ENCODE results near the gene NPRL2.
"Not testable (repeated sequence)": the region's sequence is repeated elsewhere in the genome, so short reads cannot be mapped to it uniquely, and the experiment has no call there.

Gene NPRL2

DNA sequence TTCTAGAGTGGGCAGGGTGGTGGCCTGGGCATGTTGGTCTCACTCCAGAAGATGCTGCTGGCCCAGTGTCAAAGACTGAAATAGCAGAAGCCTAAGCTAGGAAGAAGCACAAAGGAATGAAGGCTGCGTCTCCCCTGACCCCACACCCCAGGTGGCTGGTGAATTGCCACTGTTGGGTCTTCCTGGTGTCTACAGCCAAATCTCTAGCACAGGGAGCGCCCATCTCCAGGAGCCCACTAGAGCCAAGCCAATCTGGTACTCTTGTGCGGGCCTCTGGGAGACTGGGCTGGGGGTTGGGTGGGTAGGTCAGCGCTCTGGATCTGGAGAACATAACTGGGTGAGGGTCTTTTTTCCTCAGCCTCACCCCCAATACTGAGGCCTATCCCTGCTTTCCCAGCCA is 23.4 kb downstream of the NPRL2 start:
- no peak for DNase-seq (ENCODE audit: low spot score)

GRCh38 chr3:50326182-50326541 is 24.4 kb downstream of the NPRL2 start:
- no peak for DNase-seq (ENCODE audit: low spot score)

DNA sequence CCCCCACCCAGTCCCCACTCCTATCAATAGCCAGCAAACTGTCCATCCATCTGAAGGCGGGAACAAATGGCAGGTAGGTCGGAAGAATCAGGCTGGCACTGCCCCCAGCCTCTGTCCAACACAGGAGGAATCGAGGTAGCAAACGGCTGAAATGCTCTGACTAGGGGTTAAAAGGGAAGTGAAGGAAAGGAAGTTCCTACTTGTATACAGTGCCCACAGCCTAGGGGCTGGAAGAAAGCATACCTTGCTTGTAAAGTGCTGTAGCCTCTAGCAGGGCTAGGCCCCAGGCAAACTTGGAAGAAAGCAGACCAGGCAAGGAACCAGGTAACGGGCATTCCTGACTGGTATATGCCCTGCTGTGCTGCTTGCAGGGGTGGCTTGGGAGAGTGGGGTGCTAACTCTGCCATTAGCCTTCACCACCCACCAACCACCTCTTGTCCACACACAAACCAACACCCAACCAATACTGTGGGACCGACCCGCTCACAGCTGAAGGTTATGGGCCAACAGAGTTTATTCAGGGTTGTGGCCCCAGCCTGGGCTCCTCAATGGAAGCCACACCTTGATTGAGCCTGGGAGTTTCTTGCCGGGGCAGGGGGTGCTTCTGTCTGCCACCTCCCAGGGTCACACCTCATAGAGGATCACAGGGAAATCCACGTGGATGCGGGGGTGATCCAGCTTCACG is 24.9 kb downstream of the NPRL2 start:
- no peak for DNase-seq (ENCODE audit: low spot score)

DNA sequence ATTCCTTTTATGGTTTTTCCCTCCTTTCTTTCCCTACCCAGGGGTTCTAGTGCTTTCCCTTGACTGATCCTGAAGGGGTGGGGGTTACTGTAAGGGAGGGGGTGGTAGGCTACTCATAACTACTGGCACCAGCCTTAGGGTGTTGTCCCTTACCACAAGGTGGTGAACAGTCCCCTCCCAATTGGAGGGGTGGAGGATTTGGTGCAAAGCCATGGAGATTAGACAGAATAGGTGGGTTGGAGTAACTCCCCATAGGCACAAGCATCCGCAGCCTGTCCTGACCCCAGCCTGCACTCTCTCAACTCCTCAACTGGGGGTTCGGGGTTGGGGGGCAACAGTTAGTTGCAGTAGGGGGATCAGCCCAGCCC is 25.5 kb downstream of the NPRL2 start:
- peak; percentile 40 for DNase-seq (ENCODE audit: low spot score)

GRCh38 chr3:50324351-50325112 is 26.0 kb downstream of the NPRL2 start:
- peak; percentile 71 for DNase-seq (ENCODE audit: low spot score)

- no peak for DNase-seq (ENCODE audit: low spot score)
Measured at GRCh38 chr3:50323614-50324199, 26.9 kb downstream of the NPRL2 start.

DNA sequence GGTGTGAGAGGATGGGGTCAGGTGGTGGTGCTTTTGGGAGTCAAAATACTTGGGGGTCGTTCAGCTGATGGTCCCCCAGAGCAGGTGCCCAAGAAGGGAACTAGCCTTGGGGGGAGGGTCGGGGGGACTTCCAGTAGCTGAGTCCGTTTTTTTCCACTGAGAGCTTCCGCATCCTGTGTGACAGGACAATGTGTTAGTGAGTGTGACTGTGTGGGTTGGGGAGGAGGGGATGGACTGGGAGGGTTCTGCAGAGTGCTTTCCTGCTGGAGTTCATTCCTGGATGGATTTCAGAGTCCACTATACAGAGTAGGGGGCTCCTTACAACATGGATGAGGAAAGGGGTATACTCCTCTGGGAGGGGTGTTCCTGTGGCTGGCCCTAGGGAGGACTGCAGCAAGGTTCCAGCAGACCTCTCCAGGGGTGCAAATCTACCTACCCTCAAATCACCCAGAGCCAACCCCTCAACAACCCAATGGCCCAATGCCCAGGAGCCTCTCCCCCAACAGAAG is 27.4 kb downstream of the NPRL2 start:
- DNase-seq (ENCODE audit: low spot score): no peak

- DNase-seq (ENCODE audit: low spot score): no peak
Measured at GRCh38 chr3:50322386-50323091, 28.0 kb downstream of the NPRL2 start, which contains the start of gene HYAL2. Gene HYAL2 (minus strand): TSS chr3:50322745. CDS start chr3:50320489, 2,256 bp downstream.

DNA sequence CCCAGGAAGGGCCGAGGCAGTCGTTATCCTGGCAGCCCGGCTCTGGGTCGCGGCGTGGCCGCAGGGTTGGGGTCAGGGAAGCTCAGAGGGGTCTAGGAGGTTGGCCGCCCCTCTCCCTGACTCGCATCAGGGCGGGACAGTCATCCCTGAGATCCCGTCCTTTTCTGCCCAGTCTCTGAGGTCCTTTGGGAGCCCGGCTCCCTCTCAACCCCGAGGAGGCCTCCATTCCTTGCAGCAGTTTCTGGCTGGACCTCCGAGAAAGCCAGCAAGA is 28.5 kb downstream of the NPRL2 start:
- DNase-seq (ENCODE audit: low spot score): no peak

- DNase-seq (ENCODE audit: low spot score): peak; percentile 87
Measured at GRCh38 chr3:50321336-50322114, 29.1 kb downstream of the NPRL2 start.

GRCh38 chr3:50320853-50321335 is 29.7 kb downstream of the NPRL2 start:
- DNase-seq (ENCODE audit: low spot score): no peak

DNA sequence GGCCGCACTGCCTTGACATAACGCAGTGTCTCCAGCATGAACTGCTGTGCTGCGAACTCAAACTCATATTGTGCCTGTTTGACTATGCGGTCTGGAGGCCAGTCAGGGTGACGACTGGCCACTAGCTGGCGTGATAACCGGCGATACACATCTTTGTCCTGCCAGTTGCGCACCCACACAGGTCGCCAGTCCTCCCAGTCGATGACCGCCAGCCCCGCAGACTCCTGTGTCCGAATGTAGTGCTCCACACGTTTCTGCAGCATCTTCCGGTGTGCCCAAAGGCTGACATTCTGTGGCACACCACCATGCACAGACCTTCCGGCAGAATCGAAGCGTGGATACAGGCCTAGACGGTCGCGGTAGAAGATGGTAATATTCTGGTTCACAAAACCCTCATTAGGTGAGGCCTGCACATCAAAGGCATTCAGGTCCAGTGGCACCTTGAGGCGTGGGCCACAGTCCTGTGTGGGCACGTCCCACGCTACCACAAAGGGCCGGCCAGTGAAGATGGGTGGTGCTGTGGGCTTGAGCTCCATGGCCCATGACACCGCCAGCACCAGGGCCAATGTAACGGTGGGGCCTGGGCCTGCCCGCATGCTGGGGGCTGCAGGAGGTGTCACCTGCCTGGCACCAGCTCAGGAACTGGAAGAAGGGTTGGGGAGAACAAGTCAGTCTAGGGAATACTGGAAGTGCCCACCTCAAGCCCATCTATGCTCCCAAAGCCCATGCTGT is 30.5 kb downstream of the NPRL2 start:
- DNase-seq (ENCODE audit: low spot score): no peak

DNA sequence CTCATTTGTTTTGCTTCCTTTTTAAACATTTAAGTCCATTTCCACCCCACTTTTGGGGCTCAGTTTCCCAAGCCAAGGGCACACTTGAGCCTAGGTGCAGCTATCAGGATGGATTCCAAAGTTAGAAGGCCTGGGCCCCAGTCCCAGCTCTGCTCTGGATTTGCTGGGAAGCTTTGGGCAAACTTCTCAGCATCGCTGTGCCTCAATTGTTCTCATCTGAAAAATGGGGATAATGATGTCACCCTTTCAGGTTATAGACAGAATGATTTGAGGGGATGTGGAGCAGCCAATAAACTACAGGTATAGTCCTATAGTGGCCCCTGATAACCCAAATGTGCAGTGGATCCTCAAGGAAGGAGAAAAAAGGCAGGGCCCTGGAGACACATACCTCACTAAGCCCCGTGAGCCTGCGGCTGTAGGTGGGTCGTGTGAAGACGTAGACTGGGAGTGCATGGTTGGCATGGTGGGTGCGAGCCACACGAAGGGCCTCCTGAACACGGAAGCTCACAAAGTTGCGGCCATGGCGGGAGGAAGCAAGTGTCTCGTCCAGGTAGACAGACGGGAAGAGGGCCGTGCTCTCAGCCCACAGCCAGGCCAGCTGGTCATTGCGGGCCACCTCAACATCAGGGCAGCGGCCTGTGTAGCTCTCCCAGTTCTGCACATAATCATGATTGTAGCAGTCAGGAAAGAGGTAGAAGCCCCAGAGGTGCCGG is 31.2 kb downstream of the NPRL2 start:
- no peak for DNase-seq (ENCODE audit: low spot score)

DNA sequence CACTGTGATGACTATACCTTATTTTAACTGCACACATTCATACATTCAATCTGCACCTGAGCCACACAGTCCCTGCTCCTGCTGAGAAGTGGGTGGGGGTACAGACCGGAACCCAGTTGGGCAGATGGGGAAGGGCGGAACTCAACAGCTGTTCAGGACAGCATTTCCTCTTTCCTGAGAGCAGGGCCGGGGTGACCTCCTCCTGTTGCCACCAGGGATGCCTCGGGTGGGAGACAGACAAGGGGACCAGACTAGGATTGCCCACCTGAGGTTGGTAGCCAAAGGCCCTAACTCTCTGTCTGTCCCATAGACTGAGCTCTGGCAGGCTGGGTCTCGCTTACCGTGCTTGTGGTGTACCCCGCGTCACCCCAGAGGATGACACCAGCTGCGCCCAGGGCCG is 32.0 kb downstream of the NPRL2 start:
- no peak for DNase-seq (ENCODE audit: low spot score)

- DNase-seq (ENCODE audit: low spot score): no peak
Measured at GRCh38 chr3:50318163-50318562, 32.4 kb downstream of the NPRL2 start.

DNA sequence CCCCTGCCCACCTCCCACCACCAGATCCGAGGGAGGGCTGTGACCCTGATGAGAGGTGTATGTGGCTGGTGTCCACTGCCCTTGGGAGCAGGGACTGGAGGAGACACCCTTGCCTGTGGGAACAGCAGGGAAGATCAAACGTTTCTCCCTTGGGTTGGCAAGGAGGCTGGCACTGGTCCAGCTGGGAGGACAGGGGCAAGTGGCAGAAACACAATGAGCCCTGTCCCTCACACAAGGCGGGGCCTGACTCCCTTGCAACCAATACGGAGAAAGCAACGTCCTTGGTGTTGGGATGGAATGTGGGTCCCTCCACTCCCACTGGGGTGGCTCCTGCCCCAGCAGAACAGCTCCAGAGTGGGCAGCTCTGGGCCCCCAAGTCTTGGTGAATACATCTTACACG is 33.3 kb downstream of the NPRL2 start:
- DNase-seq (ENCODE audit: low spot score): no peak

DNA sequence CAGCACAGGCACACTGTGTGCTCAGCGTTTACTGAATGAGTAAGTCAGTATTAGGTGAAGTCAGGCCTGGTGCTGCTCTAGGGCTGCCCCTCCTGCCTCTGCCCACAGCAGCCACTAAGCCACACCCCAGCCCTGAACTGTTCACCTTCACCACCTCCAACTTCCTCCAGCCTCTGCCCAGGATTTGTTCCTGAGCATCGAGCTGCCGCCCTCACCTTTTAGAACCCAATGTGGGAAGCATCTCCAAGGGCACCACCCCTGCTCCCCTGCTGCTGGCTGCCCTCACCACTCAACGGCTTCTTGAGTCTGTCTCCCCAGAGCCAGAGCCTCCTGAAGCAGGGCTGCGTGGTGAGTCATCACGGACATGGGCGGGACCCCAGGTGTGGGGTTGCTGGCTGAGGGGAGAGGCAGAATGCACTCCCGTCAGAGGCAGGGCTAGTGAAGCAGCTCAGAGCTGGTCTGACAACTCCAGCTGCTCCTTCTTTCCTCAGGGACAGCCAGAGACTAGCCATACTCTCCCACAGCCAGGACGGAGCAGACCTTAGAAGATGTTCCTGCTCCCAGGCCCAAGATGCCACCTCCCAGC is 33.8 kb downstream of the NPRL2 start:
- DNase-seq (ENCODE audit: low spot score): no peak

GRCh38 chr3:50314816-50315215 is 35.8 kb downstream of the NPRL2 start:
- no peak for DNase-seq (ENCODE audit: low spot score)

- no peak for DNase-seq (ENCODE audit: low spot score)
Measured at GRCh38 chr3:50314342-50314741, 36.2 kb downstream of the NPRL2 start.

DNA sequence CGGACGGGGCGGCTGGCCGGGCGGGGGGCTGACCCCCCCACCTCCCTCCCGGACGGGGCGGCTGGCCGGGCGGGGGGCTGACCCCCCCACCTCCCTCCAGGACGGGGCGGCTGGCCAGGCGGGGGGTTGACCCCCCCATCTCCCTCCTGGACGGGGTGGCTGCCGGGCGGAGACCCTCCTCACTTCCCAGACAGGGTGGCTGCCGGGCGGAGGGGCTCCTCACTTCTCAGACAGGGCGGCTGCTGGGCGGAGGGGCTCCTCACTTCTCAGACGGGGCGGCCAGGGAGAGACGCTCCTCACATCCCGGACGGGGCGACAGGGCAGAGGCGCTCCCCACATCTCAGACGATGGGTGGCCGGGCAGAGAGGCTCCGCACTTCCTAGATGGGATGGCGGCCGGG is 38.5 kb downstream of the NPRL2 start:
- DNase-seq (ENCODE audit: low spot score): not testable (repeated sequence)
